Activated naive CD4-positive, alpha-beta T cell treated with anti-CD3 and anti-CD28 coated beads, Interleukin-2, amount 50 U/mL, for 24 hours (primary cell): ENCODE measurements around the gene NOP16.

Source experiments
- H3K27ac Mint-ChIP-seq: one replicate; pipeline ENCODE4 v1.8.0; 2021; ENCODE audit warnings: mild to moderate bottlenecking, mixed read lengths
- H3K27me3 Mint-ChIP-seq: one replicate; pipeline ENCODE4 v1.8.0; 2021; ENCODE audit warnings: mixed read lengths
- H3K36me3 Mint-ChIP-seq: one replicate; pipeline ENCODE4 v1.8.0; 2021; ENCODE audit warnings: mixed read lengths
- H3K4me1 Mint-ChIP-seq: one replicate; pipeline ENCODE4 v1.8.0; 2021; ENCODE audit warnings: mixed read lengths
- H3K4me3 Mint-ChIP-seq: one replicate; pipeline ENCODE4 v1.8.0; 2021; ENCODE audit warnings: mild to moderate bottlenecking, mixed read lengths
- H3K9me3 Mint-ChIP-seq: one replicate; pipeline ENCODE4 v1.8.0; 2021; ENCODE audit warnings: mixed read lengths

The NOP16 gene

DNA sequence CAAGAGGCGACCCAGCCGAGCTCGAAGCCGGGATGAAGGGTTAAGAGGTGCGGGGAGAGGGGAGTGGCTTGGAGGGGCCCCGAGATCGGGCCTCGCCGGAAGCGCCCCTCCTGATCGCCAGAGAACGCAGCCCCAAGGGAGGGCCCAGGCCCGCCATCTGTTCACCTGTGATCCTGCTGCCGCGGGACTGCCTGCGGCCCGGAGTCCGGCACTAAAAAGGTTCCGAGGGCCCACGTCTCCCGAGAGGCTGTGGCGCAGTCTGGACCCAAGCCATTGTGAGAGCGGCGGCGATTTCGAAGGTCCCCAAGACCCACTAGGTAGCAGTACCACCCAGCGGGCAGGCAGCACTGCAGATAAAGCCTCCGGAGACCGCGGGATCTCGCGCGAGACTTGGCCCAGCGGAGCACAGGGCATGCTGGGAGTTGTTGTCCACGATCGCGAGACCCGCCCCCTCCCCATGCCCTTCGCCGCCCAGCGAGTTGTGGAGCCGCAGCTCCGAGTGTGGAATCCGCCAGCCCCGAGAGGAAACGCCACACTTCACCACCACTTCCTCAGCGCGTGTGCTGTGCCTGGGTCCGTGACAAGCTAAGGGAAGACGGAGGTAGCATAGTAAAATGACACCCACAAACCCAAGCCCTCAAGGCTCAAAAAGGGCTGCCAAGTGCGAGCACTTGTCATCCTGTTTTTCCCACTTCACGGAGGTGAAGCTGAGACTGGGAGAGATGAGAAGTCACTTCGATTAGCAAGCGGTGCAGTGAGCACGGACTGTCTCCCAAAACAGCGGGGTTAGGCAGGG, 26.8 kb downstream of the NOP16 start, which contains the start of gene KIAA1191:
TSS of gene KIAA1191 (minus strand) at position 328 of the 796 bp plus-strand sequence. CDS start 2,256 bp downstream, outside the sequence.
- peak within 1 kb of the TSS; percentile 98 for H3K4me3 Mint-ChIP-seq
- H3K27me3 Mint-ChIP-seq, result no peaks in the 10 kb centered on the region
- peak within 1 kb of the TSS; percentile 98 for H3K27ac Mint-ChIP-seq
- peaks cover 6% of the 10 kb centered on the region for H3K36me3 Mint-ChIP-seq
- H3K9me3 Mint-ChIP-seq, result no peaks in the 10 kb centered on the region
- peaks cover 40% of the 10 kb centered on the region for H3K4me1 Mint-ChIP-seq

DNA sequence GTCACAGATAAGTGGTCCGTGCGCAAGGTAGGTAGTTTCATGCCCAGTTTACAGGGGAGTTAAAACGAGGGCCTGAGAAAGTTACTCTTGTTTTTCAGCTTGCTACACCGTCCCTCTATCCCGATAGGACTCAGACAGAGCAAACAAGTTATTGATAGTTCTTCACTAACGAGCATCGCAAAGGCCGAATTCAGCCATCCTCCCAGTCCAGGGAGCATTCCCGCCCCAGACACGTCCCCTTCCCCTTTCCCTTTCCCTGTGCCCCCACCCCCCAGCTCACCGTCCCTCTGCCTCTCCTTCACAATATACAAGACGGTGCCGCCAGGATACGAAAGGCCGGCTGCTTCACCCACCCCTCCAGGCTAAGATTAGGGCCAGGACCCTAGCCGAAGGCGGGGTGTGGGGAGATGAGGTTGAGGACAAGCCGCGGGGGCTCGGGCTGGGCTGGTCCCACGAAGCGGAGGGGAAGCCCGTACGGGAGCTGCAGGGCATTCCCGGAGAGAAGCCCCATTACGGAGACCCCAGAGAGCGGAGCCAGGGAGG, 27.4 kb downstream of the NOP16 start:
- Mint-ChIP-seq H3K9me3 (no peaks in the 10 kb centered on the region), H3K27me3 (no peaks in the 10 kb centered on the region), H3K36me3 (peaks cover 6% of the 10 kb centered on the region), H3K4me3 (peak overlapping the region; percentile 98), H3K27ac (peak overlapping the region; percentile 83), H3K4me1 (peaks cover 41% of the 10 kb centered on the region)

DNA sequence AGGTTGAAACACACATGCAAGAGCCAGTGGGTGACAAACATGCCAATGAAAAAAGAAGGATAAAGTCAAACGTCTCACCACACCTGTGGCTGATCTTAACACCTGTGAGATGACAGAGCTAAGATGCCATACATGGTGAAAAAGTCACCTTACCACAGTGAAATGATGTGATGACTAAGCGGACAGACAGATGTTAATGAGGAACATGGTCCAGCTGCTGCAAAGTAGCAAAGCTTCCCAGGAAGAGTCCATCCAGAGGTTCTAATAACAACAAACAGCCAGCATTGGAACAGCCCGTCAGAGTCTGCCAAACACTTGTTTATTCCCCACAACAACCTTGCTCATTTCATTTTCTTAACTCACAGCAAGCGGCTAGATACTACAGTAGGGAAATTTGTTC, 28.7 kb downstream of the NOP16 start:
- H3K4me1 Mint-ChIP-seq, result peaks cover 46% of the 10 kb centered on the region
- H3K36me3 Mint-ChIP-seq, result peaks cover 9% of the 10 kb centered on the region
- H3K27ac Mint-ChIP-seq, result peak overlapping the region; percentile 79
- H3K27me3 Mint-ChIP-seq, result no peaks in the 10 kb centered on the region
- H3K4me3 Mint-ChIP-seq, result peak overlapping the region; percentile 85
- H3K9me3 Mint-ChIP-seq, result no peaks in the 10 kb centered on the region

DNA sequence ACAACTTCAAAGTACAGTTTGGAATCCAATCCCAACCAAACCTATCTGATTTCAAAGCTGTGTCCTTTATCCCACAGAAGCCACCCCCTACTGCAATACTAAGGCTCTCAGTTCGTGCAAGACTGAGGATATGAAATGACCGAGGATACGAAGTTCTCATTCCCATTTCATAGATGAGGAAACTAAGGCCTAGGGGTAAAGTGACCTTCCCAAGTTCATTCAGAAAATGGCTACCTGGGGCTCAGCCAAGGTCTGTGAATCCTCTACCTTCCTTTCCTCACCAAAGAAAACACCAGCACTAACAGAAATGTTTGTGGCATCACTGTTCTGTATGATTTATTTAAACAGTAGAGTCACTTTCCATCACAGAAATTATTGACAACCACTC, 32.2 kb downstream of the NOP16 start:
- peaks cover 40% of the 10 kb centered on the region for H3K4me1 Mint-ChIP-seq
- H3K36me3 Mint-ChIP-seq, result peaks cover 9% of the 10 kb centered on the region
- H3K27me3 Mint-ChIP-seq, result no peaks in the 10 kb centered on the region
- H3K9me3 Mint-ChIP-seq, result no peaks in the 10 kb centered on the region
- no peak overlapping the region for H3K27ac Mint-ChIP-seq
- H3K4me3 Mint-ChIP-seq, result no peak overlapping the region

DNA sequence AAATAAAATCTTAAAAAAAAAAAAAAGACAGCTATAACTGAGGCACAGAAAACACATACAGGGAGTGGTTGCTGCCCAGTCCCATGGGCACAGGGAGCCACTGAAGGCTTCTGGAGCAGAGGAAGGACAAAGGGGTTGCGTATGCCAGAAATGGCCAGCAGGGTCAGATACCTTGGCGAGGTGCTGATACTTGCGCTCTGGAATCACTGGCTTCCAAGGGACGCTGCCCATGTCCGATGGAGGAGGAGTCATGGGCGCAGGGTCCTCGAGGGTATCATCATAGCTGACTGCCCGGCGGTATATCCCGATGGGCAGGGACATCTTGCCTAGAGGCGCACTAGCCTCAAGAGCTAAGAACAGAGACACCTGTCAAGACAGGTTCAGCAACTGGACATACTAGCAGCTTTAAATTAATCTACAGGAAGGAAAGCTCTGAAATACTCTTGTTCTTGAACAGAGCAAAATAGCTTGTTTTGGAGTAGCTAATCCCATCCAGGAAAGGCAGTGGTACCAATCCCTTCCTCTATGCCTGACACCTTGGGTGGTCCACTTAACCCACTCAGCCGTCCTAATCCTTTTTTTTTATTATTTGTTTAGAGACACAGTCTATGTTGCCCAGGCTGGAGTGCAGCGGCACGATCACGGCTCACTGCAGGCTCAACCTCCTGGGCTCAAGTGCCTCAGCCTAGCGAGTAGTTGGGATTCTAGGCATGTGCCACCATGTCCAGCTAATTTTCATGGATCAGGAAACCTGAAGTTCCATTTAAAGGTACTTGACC, 32.8 kb downstream of the NOP16 start:
- Mint-ChIP-seq H3K36me3 (peaks cover 9% of the 10 kb centered on the region), H3K27me3 (no peaks in the 10 kb centered on the region), H3K9me3 (no peaks in the 10 kb centered on the region), H3K27ac (no peak overlapping the region), H3K4me3 (no peak overlapping the region), H3K4me1 (peaks cover 40% of the 10 kb centered on the region)

DNA sequence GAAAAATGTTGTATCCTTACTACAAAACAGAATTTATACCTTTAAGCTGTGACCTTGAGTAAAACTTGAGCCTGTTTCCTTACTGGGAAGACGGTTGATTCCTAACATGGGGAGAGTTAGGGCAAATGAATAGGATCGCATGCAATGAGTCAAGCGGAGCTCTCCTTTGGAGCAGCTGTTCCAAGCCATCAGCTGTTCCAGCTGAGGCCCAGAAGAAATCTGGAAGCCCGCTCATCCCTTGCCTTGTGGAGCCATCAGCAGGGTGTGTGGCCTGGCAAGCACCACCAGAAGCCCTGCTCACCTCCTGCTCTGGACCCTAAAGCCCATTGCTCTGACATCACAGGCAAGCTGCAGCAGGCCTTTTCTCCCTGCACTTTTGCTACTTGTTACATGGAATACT, 34.9 kb downstream of the NOP16 start:
- H3K36me3 Mint-ChIP-seq, result peaks cover 13% of the 10 kb centered on the region
- H3K27me3 Mint-ChIP-seq, result no peaks in the 10 kb centered on the region
- H3K27ac Mint-ChIP-seq, result peak overlapping the region; percentile 23
- peaks cover 32% of the 10 kb centered on the region for H3K4me1 Mint-ChIP-seq
- no peaks in the 10 kb centered on the region for H3K9me3 Mint-ChIP-seq
- H3K4me3 Mint-ChIP-seq, result no peak overlapping the region

DNA sequence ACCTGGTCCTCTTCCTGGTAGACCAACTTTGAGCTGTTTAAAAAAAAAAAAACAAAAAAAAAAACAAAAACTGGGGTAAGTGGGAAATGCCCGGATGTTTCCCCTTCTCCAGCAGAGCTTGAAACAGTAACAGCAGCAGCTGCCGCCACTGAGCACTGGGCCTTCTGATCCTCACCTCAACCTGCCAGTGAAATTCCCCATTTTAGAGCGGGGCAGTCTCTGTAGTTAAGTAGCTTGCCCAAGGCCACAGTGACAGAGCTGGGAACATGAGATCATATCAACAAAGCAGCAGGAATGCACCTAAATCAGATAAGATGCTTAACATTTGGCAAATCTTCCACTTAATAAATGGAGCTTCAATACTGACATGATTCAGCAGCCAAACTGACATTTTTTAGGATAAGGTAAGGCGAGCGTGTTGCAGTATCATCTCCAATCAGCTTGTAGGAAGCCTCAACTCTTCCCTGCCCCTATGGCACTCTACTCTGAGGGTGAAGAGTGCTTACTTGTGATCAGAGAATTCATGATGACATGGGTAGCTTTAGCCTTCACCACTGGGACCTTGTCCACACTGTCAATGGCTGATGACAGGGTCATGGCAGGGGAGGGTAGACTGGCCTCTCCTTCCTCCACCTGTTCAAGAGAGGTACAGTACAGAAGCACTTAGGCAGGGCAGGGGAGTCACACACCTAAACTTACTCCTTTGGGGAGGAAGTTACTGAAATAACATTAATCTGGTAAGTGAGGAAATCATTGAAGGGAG, 36.1 kb downstream of the NOP16 start:
- peaks cover 8% of the 10 kb centered on the region for H3K36me3 Mint-ChIP-seq
- peak overlapping the region; percentile 55 for H3K27ac Mint-ChIP-seq
- H3K4me1 Mint-ChIP-seq, result peaks cover 19% of the 10 kb centered on the region
- no peak overlapping the region for H3K4me3 Mint-ChIP-seq
- H3K27me3 Mint-ChIP-seq, result no peaks in the 10 kb centered on the region
- H3K9me3 Mint-ChIP-seq, result no peaks in the 10 kb centered on the region

DNA sequence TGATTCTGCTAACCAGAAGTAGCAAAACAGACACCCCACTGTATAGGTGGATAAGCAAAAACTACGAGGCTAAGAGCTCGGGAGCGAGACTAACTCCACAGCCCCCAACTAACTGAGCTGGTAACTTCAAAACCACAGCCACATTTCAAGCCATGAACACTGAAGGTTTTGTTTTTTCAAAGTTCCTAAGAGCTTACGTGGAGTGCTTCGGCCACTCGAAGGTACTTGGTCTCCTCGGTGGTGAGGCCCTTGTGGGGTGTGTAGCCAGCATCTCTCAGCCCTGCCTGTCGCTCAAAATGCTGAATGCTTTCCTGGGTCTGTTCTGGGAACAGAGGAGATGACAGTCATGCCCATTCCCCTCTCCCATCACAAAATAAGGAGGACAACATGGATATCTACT, 38.0 kb downstream of the NOP16 start:
- Mint-ChIP-seq H3K4me1 (peaks cover 13% of the 10 kb centered on the region), H3K27ac (peak overlapping the region; percentile 65), H3K27me3 (no peaks in the 10 kb centered on the region), H3K4me3 (no peak overlapping the region), H3K9me3 (no peaks in the 10 kb centered on the region), H3K36me3 (peaks cover 7% of the 10 kb centered on the region)

DNA sequence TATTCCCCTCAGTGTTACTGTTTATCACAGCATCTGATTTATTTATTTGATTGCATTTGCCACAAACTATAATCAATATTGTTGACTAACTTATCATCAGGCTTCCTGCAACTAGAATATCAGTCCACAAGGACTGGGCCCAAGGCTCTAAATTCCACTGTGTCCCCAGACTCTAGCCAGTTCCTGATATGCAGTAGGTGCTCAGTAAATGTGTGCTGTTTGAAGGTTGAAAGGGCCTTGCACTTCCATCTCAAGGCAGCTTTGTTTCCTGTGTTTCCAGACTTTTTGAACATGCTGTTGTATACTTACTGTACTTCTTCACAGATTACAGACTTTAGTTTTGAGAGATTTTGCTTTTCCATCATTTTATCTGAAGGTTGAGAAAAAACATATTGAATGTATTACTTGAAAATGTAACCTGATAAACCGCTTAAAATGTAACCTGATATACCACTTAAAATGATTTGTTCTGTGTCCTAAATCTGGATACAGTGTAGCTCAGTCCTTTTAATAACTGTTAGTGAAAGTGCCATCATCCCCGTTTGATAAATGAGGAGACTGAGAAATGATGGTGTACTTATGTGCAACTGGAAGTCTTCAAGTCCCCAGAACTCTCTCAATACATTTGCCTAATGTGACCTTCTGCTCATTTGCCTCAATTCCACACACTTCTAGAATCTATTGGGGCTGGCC, 45.5 kb downstream of the NOP16 start:
- H3K27ac Mint-ChIP-seq, result peak overlapping the region; percentile 63
- no peaks in the 10 kb centered on the region for H3K9me3 Mint-ChIP-seq
- H3K27me3 Mint-ChIP-seq, result no peaks in the 10 kb centered on the region
- peaks cover 4% of the 10 kb centered on the region for H3K36me3 Mint-ChIP-seq
- no peaks in the 10 kb centered on the region for H3K4me1 Mint-ChIP-seq
- H3K4me3 Mint-ChIP-seq, result no peak overlapping the region

DNA sequence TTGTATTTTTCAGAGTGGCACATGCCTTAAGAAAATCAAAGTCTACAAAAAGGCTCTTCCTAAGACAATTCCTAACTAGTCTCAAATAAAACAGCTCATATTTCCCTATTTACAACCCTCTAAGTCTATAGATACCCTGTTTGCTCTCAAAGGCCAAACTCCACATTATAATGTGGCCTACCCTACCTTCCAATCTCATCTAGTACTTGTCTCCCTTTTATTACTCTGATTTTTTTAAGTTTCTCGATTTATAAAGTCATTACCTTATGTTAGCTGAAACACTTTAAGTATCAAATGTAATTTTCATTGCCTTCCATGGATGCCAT, 46.3 kb downstream of the NOP16 start:
- Mint-ChIP-seq H3K27me3 (no peaks in the 10 kb centered on the region), H3K4me3 (no peak overlapping the region), H3K9me3 (no peaks in the 10 kb centered on the region), H3K27ac (peak overlapping the region; percentile 1), H3K4me1 (no peaks in the 10 kb centered on the region), H3K36me3 (peaks cover 8% of the 10 kb centered on the region)

DNA sequence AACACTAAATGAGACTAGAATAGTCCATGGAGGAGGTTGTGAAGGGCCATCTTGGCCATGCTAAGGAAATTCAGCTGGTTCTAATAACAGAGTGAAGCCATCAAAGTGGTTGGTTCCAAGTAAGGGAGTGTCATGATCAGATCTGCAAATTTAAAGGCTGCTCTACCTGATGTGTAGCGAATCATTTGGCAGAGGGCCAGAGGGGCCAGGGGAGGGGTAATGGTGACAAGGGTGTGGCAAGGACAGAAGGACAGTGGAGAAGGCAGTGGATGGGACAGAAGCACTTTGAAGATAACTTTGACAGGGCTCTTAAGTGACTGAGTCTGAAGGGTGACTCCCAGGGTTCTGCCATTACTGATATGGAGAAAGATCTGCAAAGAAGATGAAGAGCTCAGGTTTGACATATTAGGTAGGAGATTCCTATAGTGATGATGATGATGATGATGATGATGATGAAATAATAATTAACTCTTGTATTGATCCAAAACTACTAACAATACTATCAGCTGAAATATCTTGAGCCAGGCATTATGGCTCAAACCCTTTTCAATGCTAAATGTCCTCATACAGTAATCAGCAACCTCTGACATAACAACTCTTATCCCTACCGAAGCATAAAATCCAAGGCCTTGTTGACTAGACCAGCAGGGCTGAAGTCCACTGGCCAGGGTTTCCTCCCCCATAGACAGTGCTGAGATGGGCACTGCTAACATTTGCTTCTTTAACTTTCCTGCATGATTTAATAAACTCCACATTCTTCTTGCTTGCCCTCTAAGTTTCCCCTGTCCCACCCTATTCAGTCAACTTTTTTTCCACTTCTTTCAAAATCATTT, 46.9 kb downstream of the NOP16 start:
- peaks cover 12% of the 10 kb centered on the region for H3K36me3 Mint-ChIP-seq
- H3K4me1 Mint-ChIP-seq, result no peaks in the 10 kb centered on the region
- no peaks in the 10 kb centered on the region for H3K9me3 Mint-ChIP-seq
- H3K27me3 Mint-ChIP-seq, result no peaks in the 10 kb centered on the region
- no peak overlapping the region for H3K4me3 Mint-ChIP-seq
- H3K27ac Mint-ChIP-seq, result peak overlapping the region; percentile 8

DNA sequence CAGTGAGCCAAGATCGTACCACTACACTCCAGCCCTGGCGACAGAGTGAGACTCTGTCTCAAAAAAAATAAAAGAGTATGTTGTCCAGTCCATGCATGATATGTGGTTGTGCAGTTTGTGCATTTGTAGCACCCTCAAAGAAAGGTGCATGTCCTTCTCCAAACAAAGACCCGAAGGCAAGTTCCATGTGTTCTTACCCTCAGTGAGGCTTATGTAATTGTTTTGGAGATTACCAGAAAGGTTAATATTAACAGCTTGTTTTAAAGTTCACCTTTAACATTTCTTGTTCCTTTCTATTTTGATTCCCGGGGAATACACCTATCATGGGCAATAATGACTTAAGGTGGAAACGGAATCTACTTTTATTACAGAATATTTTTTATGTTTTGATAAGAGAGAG, 49.1 kb downstream of the NOP16 start:
- Mint-ChIP-seq H3K36me3 (peaks cover 15% of the 10 kb centered on the region), H3K4me1 (no peaks in the 10 kb centered on the region), H3K27ac (no peak overlapping the region), H3K9me3 (no peaks in the 10 kb centered on the region), H3K4me3 (no peak overlapping the region), H3K27me3 (no peaks in the 10 kb centered on the region)

DNA sequence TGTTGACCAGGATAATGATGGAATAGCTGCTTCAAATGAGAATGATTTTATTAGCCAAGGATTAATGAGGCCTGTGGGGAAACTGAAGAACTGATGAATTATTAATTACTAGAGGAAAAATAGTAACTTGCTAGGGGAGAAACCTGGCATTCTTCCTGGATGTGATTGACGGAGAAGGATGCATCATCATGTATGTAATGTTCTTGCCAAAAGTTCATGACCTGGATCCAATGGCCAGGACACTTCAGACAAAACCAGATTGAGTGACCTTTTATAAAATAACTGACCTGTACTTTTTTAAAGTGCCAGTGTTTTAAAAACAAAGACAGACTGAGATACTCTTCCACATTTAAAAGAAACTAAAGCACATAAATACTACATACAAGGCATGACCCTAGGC, 50.5 kb downstream of the NOP16 start:
- Mint-ChIP-seq H3K4me1 (no peaks in the 10 kb centered on the region), H3K27ac (peak overlapping the region; percentile 53), H3K27me3 (no peaks in the 10 kb centered on the region), H3K9me3 (peaks cover 7% of the 10 kb centered on the region), H3K4me3 (no peak overlapping the region), H3K36me3 (peaks cover 22% of the 10 kb centered on the region)

DNA sequence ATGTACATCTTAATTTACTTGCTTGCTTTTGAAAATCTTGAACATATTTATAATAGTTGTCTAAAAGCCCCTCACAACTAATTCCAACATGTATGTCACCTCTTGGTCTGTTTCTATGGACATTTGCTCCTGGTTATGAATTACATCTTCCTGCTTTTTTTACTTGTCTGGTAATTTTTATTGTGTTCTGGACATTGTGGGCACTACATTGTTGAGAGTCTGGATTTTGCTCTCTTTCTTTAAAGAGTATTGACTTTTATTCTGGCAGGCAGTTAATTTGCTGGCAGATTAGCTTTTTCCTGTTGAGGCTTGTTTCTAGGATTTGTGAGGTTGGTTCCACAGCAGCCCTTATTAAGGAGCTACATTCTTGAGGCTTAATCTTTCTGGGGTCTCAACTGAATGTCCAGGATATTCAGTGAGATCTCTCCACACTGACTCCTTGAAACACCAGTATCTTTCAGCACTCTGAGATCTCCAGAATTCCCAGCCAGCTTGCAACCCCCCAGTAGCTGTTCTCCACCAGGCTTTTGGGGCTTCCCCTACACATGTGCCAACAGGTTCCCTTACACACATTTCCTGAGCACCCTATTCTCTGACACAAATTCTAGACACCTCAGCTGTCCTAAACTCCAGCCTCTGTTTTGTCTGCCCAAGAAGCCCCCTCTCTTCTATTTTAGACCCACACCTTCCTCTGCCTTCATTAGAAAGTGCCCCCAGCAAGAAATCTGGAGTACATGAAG, 54.2 kb downstream of the NOP16 start:
- Mint-ChIP-seq H3K4me1 (no peaks in the 10 kb centered on the region), H3K4me3 (no peak overlapping the region), H3K9me3 (peaks cover 7% of the 10 kb centered on the region), H3K27ac (no peak overlapping the region), H3K36me3 (peaks cover 25% of the 10 kb centered on the region), H3K27me3 (no peaks in the 10 kb centered on the region)
